Testis (tissue), 2 donors: ENCODE measurements around the gene PRPF40A.

ENCODE experiments used
- CTCF ChIP-seq, 3 experiments: fragments of 450-650 bp in 2 of 3; fragments of 200-600 bp in 1 of 3; sonication (generic) in 1 of 3; IDR thresholded peaks; one replicate each; pipeline ENCODE4 v1.5.1; 2016 to 2019; ENCODE audit warnings: antibody characterized with exemption in 3 of 3, mild to moderate bottlenecking in 2 of 3, moderate library complexity in 1 of 3
- POLR2A ChIP-seq: fragments of 450-650 bp; IDR thresholded peaks from one replicate; pipeline ENCODE4 v1.6.1; 2017; ENCODE audit warnings: antibody characterized with exemption, mild to moderate bottlenecking, moderate library complexity

- TF ChIP-seq CTCF (IDR thresholded peaks at IDR 0.05) (no peak), POLR2A (no peak)
These were observed 42.2 kb upstream of the PRPF40A start for GRCh38 chr2:152759290-152760072.
